H9 (cell line): ENCODE data around the gene AMPH. TPM values are rescaled to one million over a fixed set of nuclear protein-coding genes. Genes with fewer than 3 reads are reported as not detected.

Experiments
- DNase-seq: peaks from one replicate; pipeline ENCODE4 v3.0.0-alpha.2; 2017
- H2AFZ ChIP-seq: one replicate; pipeline ENCODE4 v1.6.1; 2013; ENCODE audit warnings: mild to moderate bottlenecking, low read length, control low read depth, moderate library complexity
- H2AK5ac ChIP-seq: 2 replicates; pipeline ENCODE4 v1.6.1; 2013; ENCODE audit warnings: low read length, control low read depth, mixed read lengths; ENCODE audit not compliant: insufficient read length
- H2BK120ac ChIP-seq: one replicate; pipeline ENCODE4 v1.6.1; 2013; ENCODE audit warnings: low read depth, mild to moderate bottlenecking, low read length, control low read depth, inconsistent platforms; ENCODE audit not compliant: poor library complexity, severe bottlenecking
- H2BK12ac ChIP-seq: 2 replicates; pipeline ENCODE4 v1.6.1; 2013; ENCODE audit warnings: low read length, control low read depth, mixed read lengths, low read depth; ENCODE audit not compliant: insufficient read length
- H2BK15ac ChIP-seq: 2 replicates; pipeline ENCODE4 v1.6.1; 2013; ENCODE audit warnings: low read depth, low read length, control low read depth
- H2BK20ac ChIP-seq: one replicate; pipeline ENCODE4 v1.6.1; 2013; ENCODE audit warnings: low read depth, mild to moderate bottlenecking, low read length, control low read depth, inconsistent platforms; ENCODE audit not compliant: poor library complexity, severe bottlenecking
- H2BK5ac ChIP-seq: 2 replicates; pipeline ENCODE4 v1.6.1; 2013; ENCODE audit warnings: low read length, control low read depth, mixed read lengths; ENCODE audit not compliant: insufficient read length
- H3K14ac ChIP-seq: 2 replicates; pipeline ENCODE4 v1.6.1; 2013; ENCODE audit warnings: low read length, control low read depth; ENCODE audit not compliant: insufficient read depth
- H3K18ac ChIP-seq: 2 replicates; pipeline ENCODE4 v1.6.1; 2013; ENCODE audit warnings: low read depth, mild to moderate bottlenecking, mixed read lengths, low read length, control low read depth; ENCODE audit not compliant: insufficient read length
- H3K23ac ChIP-seq: 2 replicates; pipeline ENCODE4 v1.6.1; 2013; ENCODE audit warnings: low read length, control low read depth, mixed read lengths, low read depth; ENCODE audit not compliant: insufficient read length
- H3K23me2 ChIP-seq: 2 replicates; pipeline ENCODE4 v1.6.1; 2013; ENCODE audit warnings: low read depth, mild to moderate bottlenecking, mixed read lengths, low read length, control low read depth; ENCODE audit not compliant: insufficient read length, poor library complexity, severe bottlenecking
- H3K27ac ChIP-seq: 2 replicates; pipeline ENCODE4 v1.5.1; 2013; ENCODE audit warnings: low read length, control low read depth, mixed read lengths, low read depth; ENCODE audit not compliant: insufficient read length
- H3K27me3 ChIP-seq: 2 replicates; pipeline ENCODE4 v1.6.1; 2013; ENCODE audit warnings: low read length, control low read depth, inconsistent platforms; ENCODE audit not compliant: insufficient read depth
- H3K4ac ChIP-seq: 2 replicates; pipeline ENCODE4 v1.6.1; 2013; ENCODE audit warnings: low read depth, mild to moderate bottlenecking, control low read depth, inconsistent platforms, low read length, moderate library complexity
- H3K4me1 ChIP-seq: 2 replicates; pipeline ENCODE4 v1.6.1; 2013; ENCODE audit warnings: low read length, control low read depth, inconsistent platforms; ENCODE audit not compliant: insufficient read depth
- H3K4me2 ChIP-seq: 2 replicates; pipeline ENCODE4 v1.6.1; 2013; ENCODE audit warnings: low read length, control low read depth, mixed read lengths; ENCODE audit not compliant: insufficient read length, insufficient read depth
- H3K56ac ChIP-seq: 2 replicates; pipeline ENCODE4 v1.6.1; 2013; ENCODE audit warnings: low read depth, mild to moderate bottlenecking, mixed read lengths, low read length, control low read depth; ENCODE audit not compliant: insufficient read length
- H3K79me1 ChIP-seq: 2 replicates; pipeline ENCODE4 v1.6.1; 2013; ENCODE audit warnings: low read depth, mild to moderate bottlenecking, moderate library complexity, low read length, control low read depth, inconsistent platforms; ENCODE audit not compliant: insufficient read depth, poor library complexity, severe bottlenecking
- H3K79me2 ChIP-seq: 2 replicates; pipeline ENCODE4 v1.6.1; 2013; ENCODE audit warnings: low read length, control low read depth, inconsistent platforms; ENCODE audit not compliant: insufficient read depth
- H3K9ac ChIP-seq: 2 replicates; pipeline ENCODE4 v1.6.1; 2013; ENCODE audit warnings: low read length, control low read depth, mixed read lengths; ENCODE audit not compliant: insufficient read length; ENCODE audit errors: extremely low read depth
- H3K9me3 ChIP-seq: one replicate; pipeline ENCODE4 v1.6.1; 2013; ENCODE audit warnings: low read depth, low read length, inconsistent platforms; ENCODE audit not compliant: control insufficient read depth
- H3T11ph ChIP-seq: one replicate; pipeline ENCODE4 v1.6.1; 2013; ENCODE audit warnings: mild to moderate bottlenecking, low read length, control low read depth, inconsistent platforms
- H4K20me1 ChIP-seq: one replicate; pipeline ENCODE4 v1.6.1; 2013; ENCODE audit not compliant: control insufficient read depth, insufficient read length, insufficient read depth
- H4K5ac ChIP-seq: 2 replicates; pipeline ENCODE4 v1.6.1; 2013; ENCODE audit warnings: low read depth, mild to moderate bottlenecking, mixed read lengths, low read length, control low read depth; ENCODE audit not compliant: insufficient read length
- H4K8ac ChIP-seq: replicated peaks from 2 replicates; pipeline ENCODE4 v1.6.1; 2013; ENCODE audit warnings: low read length, control low read depth, mixed read lengths, low read depth; ENCODE audit not compliant: insufficient read length
- H4K91ac ChIP-seq: 2 replicates; pipeline ENCODE4 v1.6.1; 2013; ENCODE audit warnings: low read depth, mild to moderate bottlenecking, moderate library complexity, mixed read lengths, low read length, control low read depth; ENCODE audit not compliant: insufficient read length
- H3K27ac Mint-ChIP-seq, 3 experiments: 2 replicates in 2 of 3; 3 replicates in 1 of 3; pipeline ENCODE4 v1.8.0; 2020 to 2021; ENCODE audit warnings: mixed read lengths in 3 of 3, mild to moderate bottlenecking in 1 of 3, moderate library complexity in 1 of 3
- H3K27me3 Mint-ChIP-seq: 2 replicates; pipeline ENCODE4 v1.8.0; 2021; ENCODE audit warnings: low read depth, mild to moderate bottlenecking, moderate library complexity, mixed read lengths
- H3K36me3 Mint-ChIP-seq, 3 experiments: 2 replicates in 2 of 3; 3 replicates in 1 of 3; pipeline ENCODE4 v1.8.0; 2020 to 2021; ENCODE audit warnings: low read depth in 3 of 3, mixed read lengths in 3 of 3; ENCODE audit not compliant: insufficient read depth in 1 of 3
- H3K4me1 Mint-ChIP-seq, 2 experiments: 2 replicates each; pipeline ENCODE4 v1.8.0; 2020; ENCODE audit warnings: mixed read lengths in 2 of 2
- H3K4me3 Mint-ChIP-seq, 2 experiments: 2 replicates in 1 of 2; 3 replicates in 1 of 2; pipeline ENCODE4 v1.8.0; 2020 to 2021; ENCODE audit warnings: mild to moderate bottlenecking in 2 of 2, mixed read lengths in 2 of 2, moderate library complexity in 1 of 2
- H3K9me3 Mint-ChIP-seq, 2 experiments: 2 replicates in 1 of 2; 3 replicates in 1 of 2; pipeline ENCODE4 v1.8.0; 2020; ENCODE audit warnings: mild to moderate bottlenecking in 2 of 2, mixed read lengths in 2 of 2, moderate library complexity in 1 of 2
- WGBS: extraction: QIAGEN DNeasy Blood & Tissue Kit; methylation state at CpG from one replicate; pipeline ENCODE4 v1.1.7; 2013; ENCODE audit warnings: missing lambda C conversion rate, low lambda C conversion rate, mixed read lengths; ENCODE audit not compliant: insufficient read length; ENCODE audit errors: extremely low coverage; 5-methylcytosine and 5-hydroxymethylcytosine counted together
- total RNA-seq: library from RNA; stranded (reverse); gene quantifications from 2 replicates; pipeline ENCODE4 v1.2.1, GENCODE V29; 2021
- TF ChIP-seq, protein P1 (sequence below): fragments of 200-600 bp; sonication (generic); conservative IDR thresholded peaks from 3 replicates; pipeline ENCODE4 v1.8.0; 2021; ENCODE audit warnings: antibody characterized with exemption, mild to moderate bottlenecking

Gene AMPH
- total RNA-seq, 1 experiment from 2014 or later = 4.8 TPM

DNA sequence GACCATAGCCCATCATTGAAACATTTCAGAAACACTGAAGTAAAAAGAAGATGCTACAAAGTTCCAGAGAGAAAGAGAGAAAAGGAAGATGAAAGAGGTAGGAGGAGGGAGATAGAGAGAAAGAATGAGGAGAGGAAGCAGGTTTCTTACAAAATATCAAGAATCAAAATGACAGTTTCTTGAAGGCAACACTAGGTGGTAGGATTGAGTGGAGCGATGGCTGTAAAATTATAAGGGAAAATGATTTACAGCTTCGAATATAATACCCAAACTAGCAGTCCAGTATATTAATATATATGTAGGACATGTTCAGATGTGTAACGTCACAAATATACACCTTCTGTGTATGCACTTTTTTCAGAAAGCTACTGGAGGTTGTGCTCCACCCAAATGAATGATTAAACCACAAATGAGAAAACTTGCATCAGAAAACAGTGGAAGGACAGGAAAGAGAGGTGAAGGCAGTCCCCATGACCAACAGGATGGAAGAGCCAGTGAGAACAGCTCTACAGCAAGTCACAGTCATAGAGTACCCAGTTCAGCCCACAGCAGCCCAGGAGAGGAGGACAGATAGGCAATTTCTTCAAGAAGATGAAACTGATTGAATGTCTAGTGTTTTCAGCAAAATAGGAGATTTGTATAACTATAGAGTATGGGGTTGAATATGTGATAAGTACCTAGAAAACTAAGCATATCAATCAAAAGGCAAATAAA is 206.3 kb downstream of the AMPH start:
- no peak overlapping the region for H3K23ac ChIP-seq
- H3K9me3 Mint-ChIP-seq = no peaks in the 10 kb centered on the region
- no peak overlapping the region for H3K4me3 Mint-ChIP-seq
- H3K4ac ChIP-seq = no peak overlapping the region
- no peak overlapping the region for H3K27ac Mint-ChIP-seq
- no peaks in the 10 kb centered on the region for H4K20me1 ChIP-seq
- no peak overlapping the region for H2AFZ ChIP-seq
- H2BK12ac ChIP-seq = no peak overlapping the region
- no peak overlapping the region for H3K9ac ChIP-seq
- H2BK20ac ChIP-seq = no peak overlapping the region
- no peaks in the 10 kb centered on the region for H3K79me1 ChIP-seq
- no peaks in the 10 kb centered on the region for H3K27me3 ChIP-seq
- H2BK120ac ChIP-seq = no peak overlapping the region
- H3K56ac ChIP-seq = no peak overlapping the region
- H2BK15ac ChIP-seq = no peak overlapping the region
- H3K4me1 Mint-ChIP-seq = no peaks in the 10 kb centered on the region
- no peak overlapping the region for H4K8ac ChIP-seq
- no peak for DNase-seq
- H3K4me2 ChIP-seq = no peak overlapping the region
- no peak overlapping the region for H2AK5ac ChIP-seq
- no peak overlapping the region for H3T11ph ChIP-seq
- H3K36me3 Mint-ChIP-seq = no peaks in the 10 kb centered on the region; a peak in 1 of 7 replicates
- H4K5ac ChIP-seq = no peak overlapping the region
- WGBS = no CpG with 5 or more reads among the region's 3 CpGs
- H4K91ac ChIP-seq = no peak overlapping the region
- H3K27me3 Mint-ChIP-seq = no peaks in the 10 kb centered on the region; the same call in 1 of the 2 replicates
- no peak overlapping the region for H3K18ac ChIP-seq
- H3K27ac ChIP-seq = no peak overlapping the region
- H3K4me1 ChIP-seq = no peaks in the 10 kb centered on the region
- no peaks in the 10 kb centered on the region for H3K23me2 ChIP-seq
- no peaks in the 10 kb centered on the region for H3K9me3 ChIP-seq
- H2BK5ac ChIP-seq = no peak overlapping the region
- no peaks in the 10 kb centered on the region for H3K79me2 ChIP-seq
- H3K14ac ChIP-seq = no peak overlapping the region
- TF ChIP-seq, protein P1, sequence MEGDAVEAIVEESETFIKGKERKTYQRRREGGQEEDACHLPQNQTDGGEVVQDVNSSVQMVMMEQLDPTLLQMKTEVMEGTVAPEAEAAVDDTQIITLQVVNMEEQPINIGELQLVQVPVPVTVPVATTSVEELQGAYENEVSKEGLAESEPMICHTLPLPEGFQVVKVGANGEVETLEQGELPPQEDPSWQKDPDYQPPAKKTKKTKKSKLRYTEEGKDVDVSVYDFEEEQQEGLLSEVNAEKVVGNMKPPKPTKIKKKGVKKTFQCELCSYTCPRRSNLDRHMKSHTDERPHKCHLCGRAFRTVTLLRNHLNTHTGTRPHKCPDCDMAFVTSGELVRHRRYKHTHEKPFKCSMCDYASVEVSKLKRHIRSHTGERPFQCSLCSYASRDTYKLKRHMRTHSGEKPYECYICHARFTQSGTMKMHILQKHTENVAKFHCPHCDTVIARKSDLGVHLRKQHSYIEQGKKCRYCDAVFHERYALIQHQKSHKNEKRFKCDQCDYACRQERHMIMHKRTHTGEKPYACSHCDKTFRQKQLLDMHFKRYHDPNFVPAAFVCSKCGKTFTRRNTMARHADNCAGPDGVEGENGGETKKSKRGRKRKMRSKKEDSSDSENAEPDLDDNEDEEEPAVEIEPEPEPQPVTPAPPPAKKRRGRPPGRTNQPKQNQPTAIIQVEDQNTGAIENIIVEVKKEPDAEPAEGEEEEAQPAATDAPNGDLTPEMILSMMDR = peak; percentile 41; the same call in 2 of the 3 replicates
